AG04449 (cell line): Measurements from ENCODE around the gene SMIM17.

Experiments
- CTCF ChIA-PET: fragments of 350-600 bp; formaldehyde crosslinking; extraction: SDS; loops from one replicate; lab custom pipeline; 2021; ENCODE audit warnings: antibody characterized with exemption; lab: Yijun Ruan, JAX
- POLR2A ChIA-PET: fragments of 400-600, 350-600 bp; formaldehyde crosslinking; extraction: SDS; loops from one replicate; lab custom pipeline; 2020; ENCODE audit warnings: antibody characterized with exemption, inconsistent platforms; lab: Yijun Ruan, JAX
- DNase-seq: peaks from one replicate; pipeline ENCODE4 v3.0.0-alpha.2; 2010; ENCODE audit warnings: low read depth, low spot score
- H3K4me3 ChIP-seq: 2 replicates; pipeline ENCODE4 v1.5.1; 2011; ENCODE audit warnings: low read depth, mild to moderate bottlenecking, control low read depth, low read length
- TF ChIP-seq, protein P1 (sequence below): IDR thresholded peaks from one replicate; pipeline ENCODE4 v1.5.1; 2011; ENCODE audit warnings: mild to moderate bottlenecking, moderate library complexity, low read length, control low read depth, inconsistent platforms; ENCODE audit not compliant: insufficient read depth; ENCODE audit errors: missing control alignments

SMIM17 gene

DNA sequence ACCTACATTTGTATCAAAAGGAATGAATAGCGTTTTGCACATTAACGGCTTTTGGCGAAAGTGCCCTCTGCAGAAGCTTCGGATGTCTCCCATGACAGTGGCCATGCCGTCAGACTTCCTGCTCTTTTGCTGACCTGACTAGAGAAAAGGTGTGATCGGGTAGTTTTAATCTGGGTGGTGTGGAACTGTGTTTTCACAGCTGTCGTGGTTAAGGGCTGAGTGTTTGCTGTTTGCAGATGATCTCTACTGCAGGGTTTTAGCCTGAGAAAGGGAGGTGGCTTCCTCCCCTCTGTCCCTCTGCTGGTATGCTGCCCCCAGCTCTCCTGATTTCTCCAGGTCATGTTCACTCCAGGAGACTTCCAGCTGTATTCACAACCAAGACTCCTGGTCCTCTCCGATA is 25.4 kb upstream of the SMIM17 start:
- H3K4me3 ChIP-seq, result no peak overlapping the region
- TF ChIP-seq, protein P1, sequence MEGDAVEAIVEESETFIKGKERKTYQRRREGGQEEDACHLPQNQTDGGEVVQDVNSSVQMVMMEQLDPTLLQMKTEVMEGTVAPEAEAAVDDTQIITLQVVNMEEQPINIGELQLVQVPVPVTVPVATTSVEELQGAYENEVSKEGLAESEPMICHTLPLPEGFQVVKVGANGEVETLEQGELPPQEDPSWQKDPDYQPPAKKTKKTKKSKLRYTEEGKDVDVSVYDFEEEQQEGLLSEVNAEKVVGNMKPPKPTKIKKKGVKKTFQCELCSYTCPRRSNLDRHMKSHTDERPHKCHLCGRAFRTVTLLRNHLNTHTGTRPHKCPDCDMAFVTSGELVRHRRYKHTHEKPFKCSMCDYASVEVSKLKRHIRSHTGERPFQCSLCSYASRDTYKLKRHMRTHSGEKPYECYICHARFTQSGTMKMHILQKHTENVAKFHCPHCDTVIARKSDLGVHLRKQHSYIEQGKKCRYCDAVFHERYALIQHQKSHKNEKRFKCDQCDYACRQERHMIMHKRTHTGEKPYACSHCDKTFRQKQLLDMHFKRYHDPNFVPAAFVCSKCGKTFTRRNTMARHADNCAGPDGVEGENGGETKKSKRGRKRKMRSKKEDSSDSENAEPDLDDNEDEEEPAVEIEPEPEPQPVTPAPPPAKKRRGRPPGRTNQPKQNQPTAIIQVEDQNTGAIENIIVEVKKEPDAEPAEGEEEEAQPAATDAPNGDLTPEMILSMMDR, result no peak
- CTCF ChIA-PET, result no interaction called here
- POLR2A ChIA-PET, result no interaction called here
- DNase-seq, result no peak

DNA sequence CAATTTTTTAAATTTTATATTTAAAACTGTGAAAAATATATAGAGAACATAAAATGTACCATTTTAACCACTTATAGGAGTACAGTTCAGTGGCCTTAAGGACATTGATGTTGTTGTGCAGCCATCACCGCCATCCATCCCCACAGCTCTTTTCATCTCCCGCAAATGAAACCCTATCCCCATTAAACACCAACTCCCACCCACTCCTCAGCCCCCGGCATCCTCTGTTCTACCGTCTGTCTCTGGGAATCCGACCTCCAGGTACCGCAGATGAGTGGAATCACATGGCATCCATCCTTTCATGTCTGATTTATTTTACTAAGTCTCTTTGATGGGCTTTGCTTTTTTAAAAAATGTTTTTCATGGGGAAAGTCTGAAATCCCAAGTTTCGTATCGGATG is 23.8 kb upstream of the SMIM17 start:
- no peak for DNase-seq
- TF ChIP-seq, protein P1, result no peak
- CTCF ChIA-PET, result no interaction called here
- no peak overlapping the region for H3K4me3 ChIP-seq
- POLR2A ChIA-PET, result no interaction called here

DNA sequence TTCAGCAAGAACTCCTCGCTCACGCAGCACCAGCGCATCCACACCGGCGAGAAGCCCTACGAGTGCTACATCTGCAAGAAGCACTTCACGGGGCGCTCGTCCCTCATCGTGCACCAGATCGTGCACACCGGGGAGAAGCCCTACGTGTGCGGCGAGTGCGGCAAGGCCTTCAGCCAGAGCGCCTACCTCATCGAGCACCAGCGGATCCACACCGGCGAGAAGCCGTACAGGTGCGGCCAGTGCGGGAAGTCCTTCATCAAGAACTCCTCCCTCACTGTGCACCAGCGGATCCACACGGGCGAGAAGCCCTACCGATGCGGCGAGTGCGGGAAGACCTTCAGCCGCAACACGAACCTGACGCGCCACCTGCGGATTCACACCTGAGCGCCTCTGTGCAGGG is 20.6 kb upstream of the SMIM17 start:
- POLR2A ChIA-PET, result no interaction called here
- no peak for DNase-seq
- TF ChIP-seq, protein P1, result no peak
- CTCF ChIA-PET, result no interaction called here
- H3K4me3 ChIP-seq, result no peak overlapping the region

DNA sequence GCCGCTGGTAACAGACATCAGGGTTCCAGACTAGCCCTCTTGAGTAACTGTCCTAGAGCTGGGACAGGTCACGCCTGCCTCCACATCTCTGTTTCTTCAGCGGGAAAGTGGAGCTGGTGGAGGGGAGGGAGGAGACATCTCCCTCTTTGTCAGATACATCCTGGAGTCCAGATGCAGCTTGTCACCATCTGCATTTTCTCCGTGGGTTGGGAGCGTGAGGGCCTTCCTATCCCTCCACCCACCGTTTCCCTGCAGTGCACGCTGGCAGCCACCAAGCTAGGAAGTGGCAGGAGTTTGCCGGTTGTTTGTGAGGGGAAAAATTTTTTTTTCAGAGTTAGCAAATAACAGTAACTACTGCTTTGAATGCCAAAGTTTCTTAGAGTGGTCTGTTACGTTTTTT is 20.0 kb upstream of the SMIM17 start:
- ChIA-PET POLR2A (no interaction called here), CTCF (no interaction called here)
- TF ChIP-seq, protein P1, result no peak
- DNase-seq, result no peak
- no peak overlapping the region for H3K4me3 ChIP-seq

DNA sequence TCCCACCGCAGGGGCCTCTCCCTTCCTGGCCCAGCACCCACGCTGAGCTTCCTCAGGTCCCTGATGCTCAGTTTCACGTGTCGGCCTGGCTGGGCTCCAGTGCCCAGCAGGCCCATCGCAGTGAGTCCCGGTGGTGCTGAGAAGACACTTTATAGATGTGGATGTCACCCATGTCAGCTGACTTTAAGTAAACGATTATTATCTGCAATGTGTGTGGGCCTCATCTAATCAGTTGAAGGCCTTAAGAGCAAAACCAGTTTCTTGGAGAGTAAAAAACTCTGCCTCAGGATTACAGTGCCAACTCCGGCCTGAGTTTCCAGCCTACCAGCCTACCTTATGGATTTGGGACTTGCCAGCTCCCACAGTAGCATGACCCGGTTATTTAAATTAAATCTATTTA is 17.3 kb upstream of the SMIM17 start:
- ChIA-PET CTCF (no interaction called here), POLR2A (no interaction called here)
- TF ChIP-seq, protein P1, result no peak
- no peak overlapping the region for H3K4me3 ChIP-seq
- no peak for DNase-seq

DNA sequence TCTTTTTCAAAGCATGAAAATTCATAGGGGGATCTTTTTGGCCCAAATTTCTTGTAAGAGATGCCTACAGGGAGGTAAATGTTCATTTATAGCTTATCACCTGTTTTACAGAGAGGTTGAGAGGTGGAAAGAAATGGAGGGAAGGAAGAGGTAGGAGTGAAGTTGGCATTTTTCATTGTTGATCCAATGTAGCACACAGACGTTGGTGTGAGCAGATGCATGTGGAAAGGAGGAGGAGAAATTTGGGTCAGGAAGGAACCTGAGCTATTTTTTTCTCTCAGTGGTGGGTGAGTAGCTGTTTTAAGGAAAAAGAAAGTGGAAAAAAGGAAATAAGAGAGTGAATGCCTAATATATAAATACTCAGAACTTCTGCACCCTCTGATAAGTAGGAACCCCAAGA is 9.9 kb upstream of the SMIM17 start:
- DNase-seq, result no peak
- TF ChIP-seq, protein P1, result no peak
- no peak overlapping the region for H3K4me3 ChIP-seq
- ChIA-PET POLR2A (no interaction called here), CTCF (no interaction called here)
